Measurements from ENCODE around the gene ZGPAT. TPM values are rescaled to one million over a fixed set of nuclear protein-coding genes. Genes with fewer than 3 reads are reported as not detected.
A peak's percentile ranks its signal among the peaks of the same experiment; 100 is the strongest.

ZGPAT gene
- total and polyA plus RNA-seq, 2 of the 13 experiments (the other 11 are each of a cell fraction or from before 2014, with no cell fraction given) = 23.0 to 41.9 TPM

- peaks cover 4% of the 10 kb centered on the region; the same call in 1 of the 2 replicates for H4K20me1 ChIP-seq (ENCODE audit: insufficient read depth, low read length)
- WGBS (ENCODE audit: low lambda C conversion rate) = 79% methylated on average over 5 of the region's 6 CpGs
- no peaks in the 10 kb centered on the region for H3K27me3 ChIP-seq (ENCODE audit: control insufficient read depth in 1 of 2, insufficient read depth in 2 of 2, low read length in 2 of 2)
- DNase-seq (ENCODE audit: low spot score) = no peak
- FAIRE-seq = no peak
- ATAC-seq = peak; percentile 36
- no peak overlapping the region for H2AFZ ChIP-seq (ENCODE audit: low read length)
- intact Hi-C loops (cut with micrococcal nuclease; ENCODE audit: unreplicated experiment) (no loop called here), in situ Hi-C loops (cut with HindIII; ENCODE audit: extremely low pct_ligation_motif_present, low pct_unique_long_range_greater_than_20kb) (no loop called here)
- H3K79me2 ChIP-seq (ENCODE audit: insufficient read depth, low read length) = no peaks in the 10 kb centered on the region
- peak overlapping the region in 1 of 3 experiments; percentile 43; a peak in 1 of 6 replicates for H3K4me3 ChIP-seq (replicated peaks in 1 of 3; ENCODE audit: insufficient read depth in 1 of 3, low read depth in 2 of 3, low read length in 3 of 3)
- peaks cover 21% of the 10 kb centered on the region for H3K4me1 ChIP-seq (ENCODE audit: insufficient read depth, low read length)
- H3K9me3 ChIP-seq (ENCODE audit: low read length) = no peaks in the 10 kb centered on the region
- ChIA-PET CTCF (ENCODE audit: low intra/inter-chr PET ratio, low total read pairs) (no interaction called here), POLR2A (interaction anchor here (0.7 to 1.7 kb wide), 3 partner anchors 12 to 42 kb away, joined by 3 to 9 read pairs (median 3); partner anchors contain the start of genes ARFRP1 and ZGPAT)
- no peak overlapping the region for H3K27ac ChIP-seq (ENCODE audit: extremely low read length, insufficient read depth, low read length)
- peaks cover 4% of the 10 kb centered on the region in 2 experiments; a peak in 4 of 5 replicates for H3K36me3 ChIP-seq (replicated peaks in 1 of 2; ENCODE audit: control insufficient read depth in 1 of 2, insufficient read depth in 2 of 2, low read length in 2 of 2)
- BruUV-seq (replicated peaks) = no TSS peak
- peak overlapping the region; percentile 63 for H3K4me2 ChIP-seq (ENCODE audit: low read depth, low read length)
- H3K9ac ChIP-seq (ENCODE audit: insufficient read depth, low read depth, low read length) = no peak overlapping the region; the same call in 1 of the 2 replicates
- TF ChIP-seq ZNF264 (CRISPR knock-in tag; IDR thresholded peaks at IDR 0.05) (no peak), ZNF556 (CRISPR knock-in tag; IDR thresholded peaks at IDR 0.05; ENCODE audit: borderline replicate concordance) (0 out of 2 replicates have a peak, but pooled peaks have one; percentile 38), ZNF441 (CRISPR knock-in tag; IDR thresholded peaks at IDR 0.05; ENCODE audit: borderline replicate concordance) (no peak), TAF15 (IDR thresholded peaks at IDR 0.05; ENCODE audit: low read depth, low read length, poor library complexity, severe bottlenecking) (no peak), ZNF597 (CRISPR knock-in tag; IDR thresholded peaks at IDR 0.05) (no peak), ZBTB14 (CRISPR knock-in tag; IDR thresholded peaks at IDR 0.05) (no peak), ZNF34 (CRISPR knock-in tag; IDR thresholded peaks at IDR 0.05; ENCODE audit: borderline replicate concordance) (no peak), JUND (CRISPR knock-in tag; IDR thresholded peaks at IDR 0.05) (no peak), NFE2L2 (IDR thresholded peaks at IDR 0.05; ENCODE audit: low read length) (no peak), RBM22 (optimal IDR thresholded peaks at IDR 0.05; ENCODE audit: low read length) (no peak), KLF13 (CRISPR knock-in tag; IDR thresholded peaks at IDR 0.05) (no peak), PHF20 (CRISPR knock-in tag; IDR thresholded peaks at IDR 0.05) (no peak), HNRNPH1 (optimal IDR thresholded peaks at IDR 0.05; ENCODE audit: low read depth, low read length) (peak; percentile 25), KMT2A (CRISPR knock-in tag; IDR thresholded peaks at IDR 0.05) (no peak), ASH2L (IDR thresholded peaks at IDR 0.05; ENCODE audit: insufficient read length, low read depth, low read length) (no peak)
- TF ChIP-seq, protein P1, sequence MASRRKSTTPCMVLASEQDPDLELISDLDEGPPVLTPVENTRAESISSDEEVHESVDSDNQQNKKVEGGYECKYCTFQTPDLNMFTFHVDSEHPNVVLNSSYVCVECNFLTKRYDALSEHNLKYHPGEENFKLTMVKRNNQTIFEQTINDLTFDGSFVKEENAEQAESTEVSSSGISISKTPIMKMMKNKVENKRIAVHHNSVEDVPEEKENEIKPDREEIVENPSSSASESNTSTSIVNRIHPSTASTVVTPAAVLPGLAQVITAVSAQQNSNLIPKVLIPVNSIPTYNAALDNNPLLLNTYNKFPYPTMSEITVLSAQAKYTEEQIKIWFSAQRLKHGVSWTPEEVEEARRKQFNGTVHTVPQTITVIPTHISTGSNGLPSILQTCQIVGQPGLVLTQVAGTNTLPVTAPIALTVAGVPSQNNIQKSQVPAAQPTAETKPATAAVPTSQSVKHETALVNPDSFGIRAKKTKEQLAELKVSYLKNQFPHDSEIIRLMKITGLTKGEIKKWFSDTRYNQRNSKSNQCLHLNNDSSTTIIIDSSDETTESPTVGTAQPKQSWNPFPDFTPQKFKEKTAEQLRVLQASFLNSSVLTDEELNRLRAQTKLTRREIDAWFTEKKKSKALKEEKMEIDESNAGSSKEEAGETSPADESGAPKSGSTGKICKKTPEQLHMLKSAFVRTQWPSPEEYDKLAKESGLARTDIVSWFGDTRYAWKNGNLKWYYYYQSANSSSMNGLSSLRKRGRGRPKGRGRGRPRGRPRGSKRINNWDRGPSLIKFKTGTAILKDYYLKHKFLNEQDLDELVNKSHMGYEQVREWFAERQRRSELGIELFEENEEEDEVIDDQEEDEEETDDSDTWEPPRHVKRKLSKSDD (CRISPR knock-in tag; IDR thresholded peaks at IDR 0.05; ENCODE audit: low read depth) = peak; percentile 9; the same call in 1 of the 2 replicates
- TF ChIP-seq, protein P2, sequence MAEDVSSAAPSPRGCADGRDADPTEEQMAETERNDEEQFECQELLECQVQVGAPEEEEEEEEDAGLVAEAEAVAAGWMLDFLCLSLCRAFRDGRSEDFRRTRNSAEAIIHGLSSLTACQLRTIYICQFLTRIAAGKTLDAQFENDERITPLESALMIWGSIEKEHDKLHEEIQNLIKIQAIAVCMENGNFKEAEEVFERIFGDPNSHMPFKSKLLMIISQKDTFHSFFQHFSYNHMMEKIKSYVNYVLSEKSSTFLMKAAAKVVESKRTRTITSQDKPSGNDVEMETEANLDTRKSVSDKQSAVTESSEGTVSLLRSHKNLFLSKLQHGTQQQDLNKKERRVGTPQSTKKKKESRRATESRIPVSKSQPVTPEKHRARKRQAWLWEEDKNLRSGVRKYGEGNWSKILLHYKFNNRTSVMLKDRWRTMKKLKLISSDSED (CRISPR knock-in tag; IDR thresholded peaks at IDR 0.05) = no peak
- TF ChIP-seq, protein P3, sequence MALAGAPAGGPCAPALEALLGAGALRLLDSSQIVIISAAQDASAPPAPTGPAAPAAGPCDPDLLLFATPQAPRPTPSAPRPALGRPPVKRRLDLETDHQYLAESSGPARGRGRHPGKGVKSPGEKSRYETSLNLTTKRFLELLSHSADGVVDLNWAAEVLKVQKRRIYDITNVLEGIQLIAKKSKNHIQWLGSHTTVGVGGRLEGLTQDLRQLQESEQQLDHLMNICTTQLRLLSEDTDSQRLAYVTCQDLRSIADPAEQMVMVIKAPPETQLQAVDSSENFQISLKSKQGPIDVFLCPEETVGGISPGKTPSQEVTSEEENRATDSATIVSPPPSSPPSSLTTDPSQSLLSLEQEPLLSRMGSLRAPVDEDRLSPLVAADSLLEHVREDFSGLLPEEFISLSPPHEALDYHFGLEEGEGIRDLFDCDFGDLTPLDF (CRISPR knock-in tag; IDR thresholded peaks at IDR 0.05) = no peak
Measured at GRCh38 chr20:63696306-63696627, 11.6 kb upstream of the ZGPAT start.
